Right lobe of liver (tissue), 4 donors: ENCODE data around the gene FLRT2.

ENCODE experiments used
- CTCF ChIP-seq, 4 donors: fragments of 200-600 bp in 3 of 4; fragments of 450-650 bp in 1 of 4; IDR thresholded peaks; one replicate each; pipeline versions ENCODE4 v1.5.1 to v1.8.0; 2016 to 2022; ENCODE audit warnings: antibody characterized with exemption in 4 of 4, mild to moderate bottlenecking in 2 of 4
- POLR2A ChIP-seq: fragments of 450-650 bp; IDR thresholded peaks from one replicate; pipeline ENCODE4 v1.6.1; 2017; ENCODE audit warnings: antibody characterized with exemption, mild to moderate bottlenecking
- donor health status: DM: no; HTN: no; CAD: no.
- donor health status: DM: no; HTN: no; CAD: no.
- donor health status: DM: no; HTN: yes; CAD: no.

DNA sequence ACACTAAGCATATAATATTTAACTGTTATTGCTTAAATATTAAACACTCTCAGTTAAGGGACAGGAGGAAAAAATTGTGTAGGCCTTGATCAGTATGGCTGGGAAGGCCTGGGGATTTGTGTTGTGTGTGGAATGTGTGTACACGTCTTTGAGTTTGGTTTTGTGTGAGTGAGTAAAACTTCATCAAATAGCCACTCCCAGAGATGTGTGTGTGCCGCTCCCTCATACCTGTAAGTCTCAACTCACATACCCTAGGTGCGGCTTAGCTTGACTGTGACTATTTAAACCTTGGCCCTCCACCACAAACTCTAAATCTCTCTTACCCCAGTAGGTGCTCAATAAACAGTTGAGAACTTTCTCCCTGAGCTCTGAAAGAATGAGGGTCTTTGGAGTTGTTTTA is 64.3 kb downstream of the FLRT2 start:
- no peak for TF ChIP-seq CTCF (IDR thresholded peaks at IDR 0.05)
- TF ChIP-seq POLR2A, result no peak
